ENCODE results near the gene ARGLU1. TPM values are rescaled to one million over a fixed set of nuclear protein-coding genes. Genes with fewer than 3 reads are reported as not detected.
"Not testable (repeated sequence)": the region's sequence is repeated elsewhere in the genome, so short reads cannot be mapped to it uniquely, and the experiment has no call there.

The ARGLU1 gene, protein sequence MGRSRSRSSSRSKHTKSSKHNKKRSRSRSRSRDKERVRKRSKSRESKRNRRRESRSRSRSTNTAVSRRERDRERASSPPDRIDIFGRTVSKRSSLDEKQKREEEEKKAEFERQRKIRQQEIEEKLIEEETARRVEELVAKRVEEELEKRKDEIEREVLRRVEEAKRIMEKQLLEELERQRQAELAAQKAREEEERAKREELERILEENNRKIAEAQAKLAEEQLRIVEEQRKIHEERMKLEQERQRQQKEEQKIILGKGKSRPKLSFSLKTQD
- total RNA-seq: 100 to 1,000 TPM; 171 to 173 TPM

DNA sequence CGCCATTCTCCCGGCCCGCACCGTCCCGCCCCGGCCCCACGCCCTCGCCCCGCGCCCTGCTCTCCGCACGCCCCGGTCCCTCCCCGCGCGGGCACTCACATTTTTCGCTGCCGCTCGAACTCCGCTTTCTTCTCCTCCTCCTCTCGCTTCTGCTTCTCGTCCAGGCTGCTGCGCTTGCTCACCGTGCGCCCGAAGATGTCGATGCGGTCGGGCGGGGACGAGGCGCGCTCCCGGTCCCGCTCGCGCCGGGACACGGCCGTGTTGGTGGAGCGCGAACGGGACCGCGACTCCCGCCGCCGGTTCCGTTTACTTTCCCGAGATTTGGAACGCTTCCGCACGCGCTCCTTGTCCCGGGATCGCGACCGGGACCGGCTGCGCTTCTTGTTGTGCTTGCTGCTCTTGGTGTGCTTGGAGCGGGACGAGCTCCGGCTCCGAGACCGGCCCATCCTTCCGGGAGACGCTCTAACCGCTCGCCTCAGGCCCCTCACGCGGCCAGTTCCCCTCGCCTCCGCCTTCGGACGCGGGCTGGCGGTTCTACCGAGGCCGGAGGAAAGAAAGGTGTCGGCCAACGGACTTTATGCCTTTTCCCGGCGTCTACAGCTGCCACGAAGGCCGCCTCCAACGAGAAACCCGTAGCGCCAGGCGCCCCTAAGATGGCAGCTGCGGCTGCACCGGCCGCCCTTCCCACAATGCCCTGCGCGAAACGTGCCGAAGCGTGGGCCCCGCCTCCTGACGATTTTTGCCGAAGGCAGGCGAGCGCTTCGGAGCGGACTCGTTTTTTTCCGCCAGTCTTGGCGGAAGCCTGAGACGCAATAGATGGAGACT lies at the start of gene ARGLU1:
TSS of gene ARGLU1 (minus strand) at position 664 of the 825 bp plus-strand sequence. CDS start at position 446, 218 bp downstream.
- POLR2A ChIA-PET: interaction anchor here (0.7 to 2.2 kb wide), 5 partner anchors 13 to 32 kb away, joined by 3 to 15 read pairs (median 4); partner anchors contain the start of gene EFNB2
- peak; percentile 79 for ATAC-seq (ENCODE audit: low read depth)
- peak within 1 kb of the TSS; percentile 100 for H3K4me3 Mint-ChIP-seq
- peak; percentile 98 for DNase-seq
- no peaks in the 10 kb centered on the region for H3K27me3 Mint-ChIP-seq
- peak within 1 kb of the TSS; percentile 91 for H3K27ac Mint-ChIP-seq
- H3K36me3 Mint-ChIP-seq: peaks cover 11% of the 10 kb centered on the region
- no peaks in the 10 kb centered on the region for H3K9me3 Mint-ChIP-seq
- H3K4me1 Mint-ChIP-seq: peaks cover 38% of the 10 kb centered on the region

DNA sequence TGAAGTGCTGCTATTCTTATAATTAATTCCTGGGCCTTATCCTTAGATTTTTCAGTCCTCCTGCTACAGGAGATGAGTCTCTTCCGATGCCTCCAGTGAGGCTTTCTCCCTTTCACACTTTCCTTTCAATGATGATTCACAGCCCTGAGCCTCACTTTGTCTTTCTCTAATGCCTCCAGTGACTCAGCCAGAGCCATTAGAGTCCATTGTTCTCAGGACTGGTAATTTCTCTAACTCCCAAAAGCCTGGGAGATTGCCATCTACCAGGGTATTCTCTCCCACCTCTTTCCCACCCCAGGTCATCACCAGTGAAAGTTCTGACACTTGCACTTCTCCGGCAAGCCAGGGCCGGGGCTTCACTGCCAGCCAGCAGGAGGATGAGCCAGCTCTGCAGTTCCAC lies 49.6 kb upstream of the ARGLU1 start:
- POLR2A ChIA-PET: no interaction called here
- H3K9me3 Mint-ChIP-seq: no peaks in the 10 kb centered on the region
- no peak overlapping the region for H3K4me3 Mint-ChIP-seq
- H3K27ac Mint-ChIP-seq: no peak overlapping the region
- ATAC-seq (ENCODE audit: low read depth) (no peak), DNase-seq (no peak)
- H3K4me1 Mint-ChIP-seq: peaks cover 4% of the 10 kb centered on the region
- H3K36me3 Mint-ChIP-seq: no peaks in the 10 kb centered on the region
- H3K27me3 Mint-ChIP-seq: peaks cover 13% of the 10 kb centered on the region

DNA sequence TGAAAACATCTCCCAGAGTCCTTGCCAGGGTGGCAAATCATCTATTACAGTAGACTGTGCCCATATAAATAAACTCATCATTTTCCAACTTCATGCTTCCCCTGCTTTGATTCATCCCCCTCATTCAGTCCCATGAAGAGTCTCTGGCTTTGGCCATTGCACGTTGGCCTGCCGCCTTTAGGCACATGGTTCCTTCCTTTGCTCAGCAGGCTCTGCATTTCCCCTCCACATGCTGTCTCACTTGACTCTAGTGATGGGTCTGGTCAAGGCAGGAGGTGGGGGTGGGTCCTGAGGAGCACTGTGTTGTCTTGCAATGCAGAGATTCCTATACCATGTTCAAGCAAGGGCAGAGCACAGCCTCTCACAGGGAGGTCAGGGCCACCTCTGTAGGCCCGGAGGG lies 48.8 kb upstream of the ARGLU1 start:
- DNase-seq (no peak), ATAC-seq (ENCODE audit: low read depth) (no peak)
- POLR2A ChIA-PET: no interaction called here
- Mint-ChIP-seq H3K27me3 (peaks cover 10% of the 10 kb centered on the region), H3K9me3 (no peaks in the 10 kb centered on the region), H3K36me3 (no peaks in the 10 kb centered on the region), H3K4me3 (no peak overlapping the region), H3K4me1 (peaks cover 4% of the 10 kb centered on the region), H3K27ac (no peak overlapping the region)

DNA sequence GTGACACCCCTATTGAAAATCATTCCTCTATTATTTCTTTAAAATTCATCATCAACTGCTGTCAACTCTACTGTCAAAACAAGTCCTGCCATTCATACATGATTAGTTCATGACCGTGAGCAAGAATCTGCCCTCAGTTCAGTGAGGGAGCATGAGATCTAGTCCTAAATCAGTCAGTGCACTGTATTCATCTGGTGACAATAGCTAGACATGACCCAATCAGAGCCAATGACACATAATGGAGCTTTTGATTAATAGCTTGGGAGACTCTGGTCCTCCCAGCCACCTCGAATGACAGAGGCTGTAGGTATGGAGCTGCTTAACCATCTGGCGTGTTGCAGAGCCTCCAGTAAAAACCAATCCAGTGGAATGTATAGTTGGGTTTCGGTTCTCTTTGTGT lies 46.9 kb upstream of the ARGLU1 start:
- peaks cover 6% of the 10 kb centered on the region for H3K27me3 Mint-ChIP-seq
- peaks cover 3% of the 10 kb centered on the region for H3K4me1 Mint-ChIP-seq
- no peak overlapping the region for H3K4me3 Mint-ChIP-seq
- DNase-seq: no peak
- no peak for ATAC-seq (ENCODE audit: low read depth)
- no peaks in the 10 kb centered on the region for H3K9me3 Mint-ChIP-seq
- no peak overlapping the region for H3K27ac Mint-ChIP-seq
- H3K36me3 Mint-ChIP-seq: no peaks in the 10 kb centered on the region
- POLR2A ChIA-PET: no interaction called here

DNA sequence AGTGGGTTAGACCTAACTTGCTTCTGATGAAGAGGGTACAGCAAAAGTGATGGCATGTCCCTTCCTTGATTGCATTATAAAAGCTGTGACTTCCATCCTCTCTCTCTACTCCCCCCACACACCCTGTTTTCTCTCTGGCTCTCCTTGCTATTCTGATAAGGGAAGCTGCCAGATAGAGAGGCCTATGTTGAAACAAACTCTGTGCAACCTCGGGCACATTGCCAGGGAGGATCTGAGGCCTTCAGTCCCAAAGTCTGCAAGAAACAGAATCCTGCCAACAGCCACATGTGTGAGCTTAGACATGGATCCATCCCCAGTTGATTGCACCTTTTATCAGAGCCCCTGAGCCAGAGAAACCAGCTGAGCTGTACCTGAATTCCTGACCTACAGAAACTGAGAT lies 44.8 kb upstream of the ARGLU1 start:
- DNase-seq: no peak
- H3K9me3 Mint-ChIP-seq: peaks cover 2% of the 10 kb centered on the region
- no peaks in the 10 kb centered on the region for H3K4me1 Mint-ChIP-seq
- H3K4me3 Mint-ChIP-seq: no peak overlapping the region
- H3K36me3 Mint-ChIP-seq: peaks cover 2% of the 10 kb centered on the region
- POLR2A ChIA-PET: no interaction called here
- H3K27me3 Mint-ChIP-seq: peaks cover 14% of the 10 kb centered on the region
- no peak for ATAC-seq (ENCODE audit: low read depth)
- H3K27ac Mint-ChIP-seq: no peak overlapping the region

DNA sequence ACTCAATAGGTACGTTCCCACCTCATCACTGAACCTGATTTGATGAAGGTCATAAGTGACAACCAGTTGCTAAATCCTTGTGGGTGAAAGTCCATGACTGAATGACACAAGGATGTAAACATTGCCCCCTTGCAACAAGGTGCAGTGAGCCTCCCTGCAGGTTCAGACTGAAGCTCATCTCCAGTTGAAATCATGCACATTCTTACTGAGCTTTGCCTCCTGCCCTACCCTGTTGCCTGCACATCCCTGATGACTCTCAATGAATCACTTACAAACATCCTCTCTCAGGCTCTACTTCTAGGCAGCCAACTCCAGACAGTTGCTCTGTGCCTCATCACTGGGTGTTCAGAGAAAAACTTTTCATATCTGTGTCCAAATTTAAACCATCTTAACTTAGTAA lies 42.5 kb upstream of the ARGLU1 start:
- Mint-ChIP-seq H3K4me3 (no peak overlapping the region), H3K27me3 (peaks cover 14% of the 10 kb centered on the region), H3K27ac (no peak overlapping the region), H3K9me3 (peaks cover 2% of the 10 kb centered on the region), H3K36me3 (peaks cover 2% of the 10 kb centered on the region), H3K4me1 (no peaks in the 10 kb centered on the region)
- POLR2A ChIA-PET: no interaction called here
- DNase-seq (no peak), ATAC-seq (ENCODE audit: low read depth) (no peak)

DNA sequence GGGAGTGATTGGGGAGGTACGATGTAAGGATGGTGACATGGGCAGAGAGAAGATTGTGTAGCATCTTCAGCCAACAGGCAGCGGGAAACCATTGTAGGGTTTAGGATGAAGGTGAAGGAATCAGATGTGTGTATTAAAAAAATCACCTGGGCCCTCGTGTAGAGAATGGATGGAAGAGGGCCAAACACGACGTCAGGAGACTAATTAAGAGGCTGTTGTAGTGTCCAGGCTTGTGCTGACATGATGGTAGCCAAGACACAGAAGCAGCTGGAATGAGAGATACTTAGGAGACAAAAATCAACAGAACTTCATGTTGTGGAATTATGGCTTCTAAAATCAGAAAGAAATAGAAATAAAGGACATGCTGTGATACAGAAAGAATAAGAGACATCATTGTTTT lies 41.2 kb upstream of the ARGLU1 start:
- H3K9me3 Mint-ChIP-seq: peaks cover 2% of the 10 kb centered on the region
- ATAC-seq (ENCODE audit: low read depth) (no peak), DNase-seq (no peak)
- peaks cover 10% of the 10 kb centered on the region for H3K27me3 Mint-ChIP-seq
- no peak overlapping the region for H3K27ac Mint-ChIP-seq
- H3K4me3 Mint-ChIP-seq: no peak overlapping the region
- no peaks in the 10 kb centered on the region for H3K4me1 Mint-ChIP-seq
- peaks cover 2% of the 10 kb centered on the region for H3K36me3 Mint-ChIP-seq
- POLR2A ChIA-PET: no interaction called here

DNA sequence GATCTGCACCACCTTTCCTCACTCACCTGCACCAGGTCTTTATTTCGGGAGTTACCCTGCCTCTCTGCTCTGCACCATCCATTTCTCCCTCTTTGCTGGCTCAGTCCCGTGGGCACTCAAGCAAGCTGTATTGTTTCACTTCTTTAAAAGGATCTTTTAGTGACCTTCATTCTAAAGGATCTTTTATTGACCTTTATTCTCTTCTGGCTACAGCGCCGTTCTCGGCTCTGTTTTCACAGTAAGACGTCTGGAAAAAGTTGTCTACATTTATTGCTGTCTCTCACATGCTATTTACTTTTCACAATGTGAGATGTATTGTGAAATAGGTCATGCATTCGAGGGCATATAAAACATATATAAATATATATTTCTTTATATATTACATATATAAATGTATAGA lies 35.6 kb upstream of the ARGLU1 start:
- H3K4me3 Mint-ChIP-seq: no peak overlapping the region
- H3K36me3 Mint-ChIP-seq: no peaks in the 10 kb centered on the region
- ATAC-seq (ENCODE audit: low read depth) (no peak), DNase-seq (no peak)
- peaks cover 2% of the 10 kb centered on the region for H3K9me3 Mint-ChIP-seq
- H3K27me3 Mint-ChIP-seq: peaks cover 4% of the 10 kb centered on the region
- peaks cover 8% of the 10 kb centered on the region for H3K4me1 Mint-ChIP-seq
- no peak overlapping the region for H3K27ac Mint-ChIP-seq
- POLR2A ChIA-PET: no interaction called here

DNA sequence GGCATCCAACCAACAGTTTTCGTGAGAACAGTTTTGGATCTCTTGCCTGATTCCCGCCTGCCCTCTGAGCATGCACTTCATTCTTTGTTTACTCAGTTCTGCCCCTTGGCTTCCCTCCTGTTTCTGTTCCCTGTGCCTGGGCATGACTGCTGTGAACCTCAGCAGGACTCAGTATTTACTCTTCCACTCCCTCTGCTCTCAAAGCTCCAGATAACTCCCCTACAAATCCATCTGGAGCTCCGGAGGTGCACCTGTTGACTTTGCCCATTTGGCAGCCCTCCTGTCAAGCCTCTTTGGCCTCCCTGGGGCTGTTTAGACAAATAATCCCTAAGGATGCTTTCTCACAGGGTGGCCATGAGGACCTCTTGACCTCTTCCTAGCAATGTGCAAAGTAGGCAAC lies 34.2 kb upstream of the ARGLU1 start:
- no peak for ATAC-seq (ENCODE audit: low read depth)
- Mint-ChIP-seq H3K27ac (no peak overlapping the region), H3K27me3 (peaks cover 4% of the 10 kb centered on the region), H3K9me3 (peaks cover 2% of the 10 kb centered on the region), H3K4me1 (peaks cover 8% of the 10 kb centered on the region), H3K36me3 (no peaks in the 10 kb centered on the region), H3K4me3 (no peak overlapping the region)
- DNase-seq: no peak
- POLR2A ChIA-PET: no interaction called here

DNA sequence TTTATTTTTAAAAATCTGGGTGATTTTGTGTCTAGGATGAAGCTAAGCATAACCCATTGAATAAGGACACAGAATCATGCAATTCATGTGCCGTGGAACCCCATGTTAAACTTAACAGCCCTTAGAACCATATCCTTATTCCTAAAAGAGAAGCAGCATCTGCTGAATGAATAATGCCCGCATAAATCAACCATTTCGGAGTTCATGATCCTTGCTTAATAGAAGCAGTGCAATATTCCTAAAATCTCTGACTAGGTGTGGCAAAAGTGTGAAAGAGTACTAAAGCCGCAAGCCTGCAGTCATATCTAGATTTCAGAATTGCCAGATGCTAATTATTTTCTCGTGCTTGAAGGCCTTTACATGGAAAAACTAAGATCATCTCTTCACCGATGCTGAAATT lies 33.6 kb upstream of the ARGLU1 start:
- ATAC-seq (ENCODE audit: low read depth) (no peak), DNase-seq (no peak)
- Mint-ChIP-seq H3K27me3 (peaks cover 4% of the 10 kb centered on the region), H3K4me1 (peaks cover 8% of the 10 kb centered on the region), H3K9me3 (peaks cover 2% of the 10 kb centered on the region), H3K27ac (no peak overlapping the region), H3K4me3 (no peak overlapping the region), H3K36me3 (no peaks in the 10 kb centered on the region)
- POLR2A ChIA-PET: no interaction called here

DNA sequence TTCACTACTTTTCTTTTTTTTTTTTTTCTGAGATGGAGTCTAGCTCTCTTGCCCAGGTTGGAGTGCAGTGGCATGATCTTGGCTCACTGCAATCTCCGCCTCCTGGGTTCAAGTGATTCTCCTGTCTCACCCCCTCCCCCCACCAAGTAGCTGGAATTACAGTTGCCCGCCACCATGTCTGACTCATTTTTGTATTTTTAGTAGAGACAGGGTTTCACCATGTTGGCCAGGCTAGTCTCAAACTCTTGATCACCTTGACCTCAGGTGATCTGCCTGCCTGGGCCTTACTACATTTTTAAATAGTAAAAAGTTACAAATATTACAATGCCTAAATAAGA lies 32.8 kb upstream of the ARGLU1 start:
- H3K4me3 Mint-ChIP-seq; H3K4me1 Mint-ChIP-seq; H3K9me3 Mint-ChIP-seq; H3K36me3 Mint-ChIP-seq; H3K27ac Mint-ChIP-seq; DNase-seq; H3K27me3 Mint-ChIP-seq; ATAC-seq (ENCODE audit: low read depth); POLR2A ChIA-PET: not testable (repeated sequence)

DNA sequence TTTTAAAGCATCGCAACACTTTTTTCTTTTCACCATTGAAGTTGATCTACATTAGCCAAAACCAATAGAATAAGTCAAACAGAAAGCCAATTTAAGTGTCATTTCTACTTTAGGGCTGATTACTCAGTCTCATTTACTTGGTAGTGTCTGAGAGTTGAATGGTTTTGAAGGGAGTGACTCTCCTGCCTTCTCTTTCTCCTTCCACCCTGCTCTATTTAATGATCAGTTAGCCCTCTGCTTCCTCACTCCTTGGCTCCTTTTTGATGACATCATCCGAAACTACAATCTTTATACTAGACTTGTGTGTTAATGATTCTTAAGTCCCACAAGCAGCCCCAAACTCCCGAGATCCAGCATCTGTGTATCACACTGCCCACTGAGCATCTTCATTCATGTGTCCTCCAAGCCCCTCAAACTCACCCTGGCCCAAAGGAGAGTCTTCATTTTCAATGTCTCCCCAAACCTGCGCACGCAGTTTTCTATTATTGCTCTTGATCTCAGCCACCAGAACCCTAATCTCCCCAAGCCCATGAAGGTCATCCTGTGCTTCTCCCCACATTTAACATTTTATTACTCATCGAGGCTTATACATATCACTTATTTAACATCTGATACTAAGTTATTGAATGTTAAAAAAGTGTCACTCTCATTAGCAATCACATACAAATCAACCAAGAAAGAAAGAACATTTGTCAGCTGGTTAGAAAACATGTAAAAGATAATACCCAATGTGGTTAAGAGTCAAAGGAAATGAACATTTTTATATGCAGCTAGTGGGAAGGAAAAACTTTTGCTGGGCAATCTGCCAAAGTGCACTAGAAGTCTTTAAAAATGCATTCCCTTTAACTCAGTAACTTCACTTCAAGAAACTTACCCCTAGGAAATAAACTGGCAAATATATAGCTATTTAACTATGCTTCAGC lies 32.2 kb upstream of the ARGLU1 start:
- DNase-seq (no peak), ATAC-seq (ENCODE audit: low read depth) (no peak)
- POLR2A ChIA-PET: no interaction called here
- Mint-ChIP-seq H3K27ac (no peak overlapping the region), H3K4me1 (peaks cover 8% of the 10 kb centered on the region), H3K36me3 (no peaks in the 10 kb centered on the region), H3K4me3 (no peak overlapping the region), H3K9me3 (peaks cover 2% of the 10 kb centered on the region), H3K27me3 (peaks cover 4% of the 10 kb centered on the region)

DNA sequence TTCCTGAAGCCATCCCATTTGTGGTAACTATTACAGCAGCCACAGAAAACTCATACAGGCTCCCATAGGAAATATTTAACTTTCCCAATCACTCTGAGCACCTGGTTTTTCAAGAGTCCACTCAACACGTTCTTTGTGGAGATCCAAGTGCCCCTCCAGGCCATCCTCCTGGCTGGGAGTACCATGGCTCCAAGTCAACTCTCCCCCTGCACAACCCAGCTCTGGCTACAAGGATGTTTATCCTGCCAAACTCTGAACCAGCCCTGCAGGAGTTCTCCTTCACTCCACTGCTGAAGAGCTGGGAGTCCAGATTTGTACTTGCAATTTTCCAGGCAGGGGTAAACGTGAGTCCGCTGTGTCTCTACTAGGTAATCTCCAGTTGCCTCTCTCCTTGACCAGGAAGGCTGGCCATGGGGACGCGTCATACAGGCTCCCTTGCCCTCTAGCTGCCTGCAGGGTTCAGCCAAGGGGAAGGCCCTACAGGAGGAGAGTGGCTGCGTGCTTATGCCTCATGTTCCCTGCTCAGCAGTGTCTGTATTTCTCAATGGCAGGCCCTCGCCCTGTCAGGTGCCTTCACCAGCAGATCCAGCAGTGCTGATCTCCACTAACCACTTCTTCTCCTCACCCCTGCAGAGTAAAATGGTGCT lies 29.9 kb upstream of the ARGLU1 start:
- Mint-ChIP-seq H3K27ac (no peak overlapping the region), H3K36me3 (no peaks in the 10 kb centered on the region), H3K9me3 (peaks cover 2% of the 10 kb centered on the region), H3K4me1 (peaks cover 8% of the 10 kb centered on the region), H3K27me3 (peaks cover 4% of the 10 kb centered on the region), H3K4me3 (no peak overlapping the region)
- DNase-seq: no peak
- ATAC-seq (ENCODE audit: low read depth): no peak
- POLR2A ChIA-PET: no interaction called here

All from activated naive CD8-positive, alpha-beta T cell treated with anti-CD3 and anti-CD28 coated beads, Interleukin-2, amount 10 ng/mL, durations not matched to agents 7 days and 5 days (primary cell).